Suprapubic skin (tissue), 4 donors: ENCODE data around the gene PRKN. TPM values are rescaled to one million over a fixed set of nuclear protein-coding genes. Genes with fewer than 3 reads are reported as not detected.

Experiments
- DNase-seq, 2 donors: peaks; one replicate each; pipeline ENCODE4 v3.0.0-alpha.2; 2019; ENCODE audit warnings: low spot score in 2 of 2
- H3K27ac ChIP-seq: fragments of 200-600 bp; sonication (generic); one replicate; pipeline ENCODE4 v1.5.1; 2019
- H3K27me3 ChIP-seq: fragments of 200-600 bp; sonication (generic); one replicate; pipeline ENCODE4 v1.5.1; 2019
- H3K36me3 ChIP-seq: fragments of 200-600 bp; sonication (generic); one replicate; pipeline ENCODE4 v1.5.1; 2019
- H3K4me1 ChIP-seq: fragments of 200-600 bp; sonication (generic); one replicate; pipeline ENCODE4 v1.5.1; 2019
- H3K4me3 ChIP-seq: fragments of 200-600 bp; sonication (generic); one replicate; pipeline ENCODE4 v1.5.1; 2019; ENCODE audit warnings: mild to moderate bottlenecking
- H3K9me3 ChIP-seq: fragments of 200-600 bp; sonication (generic); one replicate; pipeline ENCODE4 v1.5.1; 2019
- CTCF ChIP-seq, 2 donors: fragments of 200-600 bp in 1 of 2; fragments of 450-650 bp in 1 of 2; sonication (generic) in 1 of 2; IDR thresholded peaks; one replicate each; pipeline ENCODE4 v1.5.1; 2016 to 2019; ENCODE audit warnings: antibody characterized with exemption in 2 of 2, mild to moderate bottlenecking in 1 of 2, moderate library complexity in 1 of 2
- EP300 ChIP-seq: sonication (generic); formaldehyde crosslinking; IDR thresholded peaks from one replicate; pipeline ENCODE4 v1.6.1; 2017; ENCODE audit warnings: antibody characterized with exemption
- POLR2A ChIP-seq, 2 donors: fragments of 450-650 bp; IDR thresholded peaks; one replicate each; pipeline ENCODE4 v1.6.1; 2017; ENCODE audit warnings: antibody characterized with exemption in 2 of 2, mild to moderate bottlenecking in 2 of 2, moderate library complexity in 2 of 2
- POLR2AphosphoS5 ChIP-seq, 3 donors: sonication (generic); formaldehyde crosslinking; IDR thresholded peaks; one replicate each; pipeline ENCODE4 v1.6.1; 2017; ENCODE audit warnings: antibody characterized with exemption in 3 of 3
- WGBS: methylation state at CpG from one replicate; pipeline ENCODE4 v1.1.5; 2018; 5-methylcytosine and 5-hydroxymethylcytosine counted together
- total RNA-seq, 4 donors: library from RNA; depleted of rRNA; stranded (reverse); fragments of >200 nt; gene quantifications; one replicate each; pipeline ENCODE4 v1.1.0, GENCODE V29; 2016

PRKN gene
- total RNA-seq, 4 donors from 2014 or later = 7.2 to 22.8 (median 14.4) TPM

- Histone ChIP-seq H3K27ac (no peak overlapping the region), H3K9me3 (no peaks in the 10 kb centered on the region), H3K4me3 (no peak overlapping the region), H3K4me1 (peaks cover 8% of the 10 kb centered on the region), H3K36me3 (no peaks in the 10 kb centered on the region), H3K27me3 (no peaks in the 10 kb centered on the region)
- DNase-seq = no peak
- TF ChIP-seq EP300 (no peak), CTCF (IDR thresholded peaks at IDR 0.05) (no peak), POLR2AphosphoS5 (IDR thresholded peaks at IDR 0.05) (no peak), POLR2A (IDR thresholded peaks at IDR 0.05) (no peak)
- WGBS = 92% methylated on average over 8 of the region's 8 CpGs
Observed at GRCh38 chr6:161401587-161402309, 1325.8 kb downstream of the PRKN start.

- no peak overlapping the region for H3K27ac ChIP-seq
- DNase-seq = no peak
- 75% methylated on average over 5 of the region's 5 CpGs for WGBS
- H3K9me3 ChIP-seq = no peaks in the 10 kb centered on the region
- no peaks in the 10 kb centered on the region for H3K36me3 ChIP-seq
- H3K27me3 ChIP-seq = no peaks in the 10 kb centered on the region
- TF ChIP-seq EP300 = no peak
- no peak for TF ChIP-seq POLR2A (IDR thresholded peaks at IDR 0.05)
- no peak for TF ChIP-seq POLR2AphosphoS5 (IDR thresholded peaks at IDR 0.05)
- TF ChIP-seq CTCF (IDR thresholded peaks at IDR 0.05) = no peak
- no peak overlapping the region for H3K4me3 ChIP-seq
- peaks cover 9% of the 10 kb centered on the region for H3K4me1 ChIP-seq
Observed at GRCh38 chr6:161400671-161401070, 1326.9 kb downstream of the PRKN start.

- TF ChIP-seq EP300 (no peak), CTCF (IDR thresholded peaks at IDR 0.05) (no peak), POLR2A (IDR thresholded peaks at IDR 0.05) (no peak), POLR2AphosphoS5 (IDR thresholded peaks at IDR 0.05) (no peak)
- Histone ChIP-seq H3K27ac (no peak overlapping the region), H3K27me3 (no peaks in the 10 kb centered on the region), H3K4me1 (peaks cover 16% of the 10 kb centered on the region), H3K4me3 (no peak overlapping the region), H3K9me3 (no peaks in the 10 kb centered on the region), H3K36me3 (no peaks in the 10 kb centered on the region)
- no peak for DNase-seq
- 66% methylated on average over 6 of the region's 6 CpGs for WGBS
Observed at GRCh38 chr6:161396539-161396938, 1331.0 kb downstream of the PRKN start.

- no peak overlapping the region for H3K4me3 ChIP-seq
- H3K9me3 ChIP-seq = no peaks in the 10 kb centered on the region
- WGBS = 81% methylated on average over 9 of the region's 9 CpGs
- H3K27me3 ChIP-seq = no peaks in the 10 kb centered on the region
- H3K4me1 ChIP-seq = peaks cover 16% of the 10 kb centered on the region
- TF ChIP-seq POLR2A (IDR thresholded peaks at IDR 0.05) = no peak
- H3K36me3 ChIP-seq = no peaks in the 10 kb centered on the region
- H3K27ac ChIP-seq = no peak overlapping the region
- no peak for DNase-seq
Observed at GRCh38 chr6:161395716-161396231, 1331.8 kb downstream of the PRKN start.

GRCh38 chr6:161394437-161394836 lies 1333.1 kb downstream of the PRKN start:
- Histone ChIP-seq H3K27me3 (no peaks in the 10 kb centered on the region), H3K4me3 (no peak overlapping the region), H3K9me3 (no peaks in the 10 kb centered on the region), H3K4me1 (peaks cover 16% of the 10 kb centered on the region), H3K27ac (no peak overlapping the region), H3K36me3 (no peaks in the 10 kb centered on the region)
- TF ChIP-seq CTCF (IDR thresholded peaks at IDR 0.05) (no peak), POLR2A (IDR thresholded peaks at IDR 0.05) (no peak), EP300 (no peak), POLR2AphosphoS5 (IDR thresholded peaks at IDR 0.05) (no peak)
- 62% methylated on average over 5 of the region's 5 CpGs for WGBS
- no peak for DNase-seq
